Measurements from ENCODE around the gene GALNT9. TPM values are rescaled to one million over a fixed set of nuclear protein-coding genes. Genes with fewer than 3 reads are reported as not detected.

Gene GALNT9
- total RNA-seq, 1 experiment from 2014 or later: 0.44 TPM

DNA sequence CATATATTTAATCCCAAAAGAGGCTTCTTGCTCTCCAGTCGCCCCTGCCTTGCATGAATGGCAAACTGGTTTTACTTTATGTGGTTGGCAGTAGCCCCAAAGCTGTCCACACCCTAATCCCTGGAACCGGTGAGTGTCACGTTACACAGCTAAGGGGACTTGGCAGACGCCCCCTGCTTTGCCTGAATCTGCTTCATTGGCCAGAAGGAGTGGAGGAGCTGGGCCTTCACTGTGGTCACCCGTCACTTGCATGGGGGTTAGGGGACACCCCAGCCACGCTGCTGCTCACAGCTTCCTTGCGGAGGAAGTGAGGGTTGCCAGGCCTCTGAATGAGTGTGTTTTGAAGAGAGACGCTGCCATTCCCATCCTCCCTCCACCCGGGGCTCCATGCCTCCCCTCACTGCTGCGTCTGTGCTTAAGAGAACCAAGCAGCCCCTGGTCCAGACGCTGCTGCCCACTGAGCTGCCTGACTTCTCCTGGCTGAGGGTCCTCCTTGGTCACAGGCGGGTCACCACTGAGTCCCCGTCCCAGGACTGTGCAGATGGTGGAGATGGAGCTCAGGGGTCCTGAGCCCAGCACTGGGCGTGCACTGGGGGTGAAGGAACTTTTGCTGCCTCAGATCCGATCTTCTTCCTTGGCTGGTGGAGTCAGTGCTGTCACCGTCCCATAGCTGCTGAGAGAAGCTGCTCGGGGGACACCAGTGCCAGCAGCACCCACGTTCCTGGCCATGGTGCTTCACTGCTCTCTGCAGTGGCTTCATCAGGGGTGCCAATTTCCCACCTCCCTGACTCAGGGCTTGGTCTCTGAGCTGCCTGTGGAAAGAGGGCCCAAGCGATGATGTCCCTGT is 39.8 kb downstream of the GALNT9 start:
- Histone ChIP-seq H3K9ac (ENCODE audit: low read length) (no peak overlapping the region), H2AFZ (ENCODE audit: low read length) (no peak overlapping the region), H3K9me2 (replicated peaks; ENCODE audit: low read length) (no peaks in the 10 kb centered on the region), H3K9me3 (ENCODE audit: low read length) (no peaks in the 10 kb centered on the region), H3K4me1 (ENCODE audit: insufficient read depth, low read length) (peaks cover 39% of the 10 kb centered on the region), H3K79me2 (ENCODE audit: low read length) (no peaks in the 10 kb centered on the region), H3K36me3 (ENCODE audit: low read depth, low read length) (no peaks in the 10 kb centered on the region), H3K4me3 (ENCODE audit: low read length) (no peak overlapping the region), H3K4me2 (ENCODE audit: low read length) (peak overlapping the region; percentile 59), H4K20me1 (ENCODE audit: low read length) (no peaks in the 10 kb centered on the region), H3K27ac (ENCODE audit: low read length) (peak overlapping the region; percentile 38), H3K27me3 (ENCODE audit: low read length) (peaks cover 17% of the 10 kb centered on the region), H3F3A (ENCODE audit: low read length, unreplicated experiment) (peaks cover 4% of the 10 kb centered on the region)
- CTCF ChIA-PET: no interaction called here
- POLR2A ChIA-PET (ENCODE audit: unreplicated experiment): no interaction called here
- no TSS peak for BruUV-seq (replicated peaks)
- DNase-seq: peak; percentile 68
- ATAC-seq: peak; percentile 1; the same call in 1 of the 2 replicates
- TF ChIP-seq EZH2 (IDR thresholded peaks at IDR 0.05; ENCODE audit: low read length, unreplicated experiment): no peak
- TF ChIP-seq CTCF (conservative IDR thresholded peaks at IDR 0.05; ENCODE audit: low read depth, low read length): no peak
- TF ChIP-seq EZH2phosphoT487 (IDR thresholded peaks at IDR 0.05; ENCODE audit: borderline replicate concordance, low read length): no peak
- intact Hi-C loops (cut with micrococcal nuclease): loop anchor here (5.0 to 10.0 kb wide), 2 partner anchors 38 to 105 kb away; partner anchors contain the start of gene GALNT9

DNA sequence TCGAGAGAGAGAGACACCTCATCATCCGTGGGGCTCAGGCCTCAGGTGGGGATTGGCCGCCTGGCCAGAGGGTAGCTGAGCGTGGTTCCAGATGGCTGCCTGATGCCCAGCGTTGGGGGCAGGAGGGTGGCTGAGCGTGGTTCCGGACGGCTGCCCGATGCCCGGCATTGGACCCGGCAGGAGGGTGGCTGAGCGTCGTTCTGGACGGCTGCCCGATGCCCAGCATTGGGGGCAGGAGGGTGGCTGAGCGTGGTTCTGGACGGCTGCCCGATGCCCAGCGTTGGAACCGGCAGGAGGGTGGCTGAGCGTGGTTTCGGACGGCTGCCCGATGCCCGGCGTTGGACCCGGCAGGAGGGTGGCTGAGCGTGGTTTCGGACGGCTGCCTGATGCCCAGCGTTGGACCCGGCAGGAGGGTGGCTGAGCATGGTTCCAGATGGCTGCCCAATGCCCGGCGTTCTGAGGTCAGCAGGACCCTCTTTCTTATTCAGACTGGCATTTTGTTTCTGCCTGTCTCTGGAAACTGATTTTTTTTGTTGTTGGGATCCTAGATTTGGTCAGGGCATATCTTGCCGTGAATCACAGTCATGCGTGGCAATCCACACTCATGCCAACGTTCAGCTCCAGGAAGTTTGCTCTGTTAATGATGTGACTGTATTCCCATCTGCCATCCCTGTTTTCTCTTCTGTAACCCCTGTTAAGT is 40.7 kb downstream of the GALNT9 start:
- Histone ChIP-seq H3K9me3 (ENCODE audit: low read length) (no peaks in the 10 kb centered on the region), H3F3A (ENCODE audit: low read length, unreplicated experiment) (peaks cover 4% of the 10 kb centered on the region), H3K27ac (ENCODE audit: low read length) (peak overlapping the region; percentile 38), H3K27me3 (ENCODE audit: low read length) (peaks cover 8% of the 10 kb centered on the region), H4K20me1 (ENCODE audit: low read length) (no peaks in the 10 kb centered on the region), H3K9me2 (replicated peaks; ENCODE audit: low read length) (no peaks in the 10 kb centered on the region), H3K9ac (ENCODE audit: low read length) (no peak overlapping the region), H3K79me2 (ENCODE audit: low read length) (no peaks in the 10 kb centered on the region), H3K36me3 (ENCODE audit: low read depth, low read length) (no peaks in the 10 kb centered on the region), H3K4me3 (ENCODE audit: low read length) (no peak overlapping the region), H2AFZ (ENCODE audit: low read length) (no peak overlapping the region), H3K4me2 (ENCODE audit: low read length) (peak overlapping the region; percentile 59), H3K4me1 (ENCODE audit: insufficient read depth, low read length) (peaks cover 48% of the 10 kb centered on the region)
- intact Hi-C loops (cut with micrococcal nuclease): loop anchor here (5.0 to 10.0 kb wide), 2 partner anchors 39 to 106 kb away; partner anchors contain the start of gene GALNT9
- ChIA-PET CTCF (no interaction called here), POLR2A (ENCODE audit: unreplicated experiment) (no interaction called here)
- no peak for ATAC-seq
- no peak for DNase-seq
- BruUV-seq (replicated peaks): TSS peak; percentile 37
- no peak for TF ChIP-seq CTCF (conservative IDR thresholded peaks at IDR 0.05; ENCODE audit: low read depth, low read length)
- TF ChIP-seq EZH2 (IDR thresholded peaks at IDR 0.05; ENCODE audit: low read length, unreplicated experiment): no peak
- TF ChIP-seq EZH2phosphoT487 (IDR thresholded peaks at IDR 0.05; ENCODE audit: borderline replicate concordance, low read length): no peak
